K562 (cell line): Measurements from ENCODE around the gene REM1. TPM values are rescaled to one million over a fixed set of nuclear protein-coding genes. Genes with fewer than 3 reads are reported as not detected.

Experiments
- ARID3A ChIP-seq: IDR thresholded peaks from 2 replicates; pipeline ENCODE4 v1.6.1; 2012; ENCODE audit warnings: low read depth, low read length, improper control_type of control experiment, borderline replicate concordance
- MCM3 ChIP-seq: fragments of 450-650 bp; IDR thresholded peaks from 2 replicates; pipeline ENCODE4 v1.6.1; 2016
- MEF2D ChIP-seq: conservative IDR thresholded peaks from 2 replicates; pipeline ENCODE4 v1.6.1; 2016; ENCODE audit warnings: low read depth, missing genetic modification characterization, missing compliant biosample characterization
- NEUROD1 ChIP-seq: fragments of 150-350 bp; IDR thresholded peaks from 2 replicates; pipeline ENCODE4 v1.6.1; 2014; ENCODE audit warnings: borderline replicate concordance, low read length, low read depth; ENCODE audit not compliant: partially characterized antibody
- PTBP1 ChIP-seq: fragments of 200-400 bp; formaldehyde crosslinking; IDR thresholded peaks from 2 replicates; pipeline ENCODE4 v1.6.1; 2017; ENCODE audit warnings: low read depth, low read length
- RAD51 ChIP-seq: fragments of 450-650 bp; IDR thresholded peaks from 2 replicates; pipeline ENCODE4 v1.7.1; 2016; ENCODE audit warnings: low read depth, mild to moderate bottlenecking, borderline replicate concordance
- RBM15 ChIP-seq: fragments of 200-400 bp; formaldehyde crosslinking; IDR thresholded peaks from 2 replicates; pipeline ENCODE4 v1.6.1; 2018; ENCODE audit warnings: mild to moderate bottlenecking, low read length, moderate library complexity; ENCODE audit not compliant: insufficient read depth
- RFX5 ChIP-seq: IDR thresholded peaks from 2 replicates; pipeline ENCODE4 v1.6.1; 2011; ENCODE audit warnings: low read depth, mild to moderate bottlenecking, improper control_type of control experiment, low read length
- RFX7 ChIP-seq: fragments of 250-450 bp; sonication (Bioruptor Pico); IDR thresholded peaks from 2 replicates; pipeline ENCODE4 v1.5.1; 2021; ENCODE audit warnings: mild to moderate bottlenecking
- SAFB2 ChIP-seq: fragments of 200-400 bp; formaldehyde crosslinking; IDR thresholded peaks from 2 replicates; pipeline ENCODE4 v1.6.1; 2018; ENCODE audit warnings: borderline replicate concordance, low read length, low read depth, moderate library complexity; ENCODE audit not compliant: severe bottlenecking
- SAP30 ChIP-seq: fragments of 200-600 bp; sonication (generic); IDR thresholded peaks from 2 replicates; pipeline ENCODE4 v1.6.1; 2012; ENCODE audit warnings: borderline replicate concordance, low read depth, mild to moderate bottlenecking, moderate library complexity, low read length, control low read depth, inconsistent platforms; ENCODE audit not compliant: insufficient read depth, poor library complexity, severe bottlenecking
- SMAD2 ChIP-seq: fragments of 150-350 bp; IDR thresholded peaks from 2 replicates; pipeline ENCODE4 v1.6.1; 2014; ENCODE audit warnings: low read depth, mild to moderate bottlenecking, low read length
- SMARCC2 ChIP-seq: fragments of 450-650 bp; IDR thresholded peaks from 2 replicates; pipeline ENCODE4 v1.6.1; 2017; ENCODE audit warnings: antibody characterized with exemption, moderate library complexity, mild to moderate bottlenecking, low read depth
- ZBTB43 ChIP-seq: sonication (generic); formaldehyde crosslinking; IDR thresholded peaks from 2 replicates; pipeline ENCODE4 v1.8.0; 2023; ENCODE audit warnings: mild to moderate bottlenecking, missing genetic modification reagents
- ZC3H4 ChIP-seq: sonication (generic); formaldehyde crosslinking; IDR thresholded peaks from 2 replicates; pipeline ENCODE4 v1.9.0; 2021; ENCODE audit warnings: missing genetic modification reagents, borderline replicate concordance
- ZNF143 ChIP-seq: sonication (generic); formaldehyde crosslinking; IDR thresholded peaks from 2 replicates; pipeline ENCODE4 v1.9.0; 2022; ENCODE audit warnings: mild to moderate bottlenecking, missing genetic modification reagents
- ZNF584 ChIP-seq: fragments of 200-800 bp; sonication (Bioruptor generic); IDR thresholded peaks from 2 replicates; pipeline ENCODE4 v1.6.1; 2016; ENCODE audit warnings: low read depth, mild to moderate bottlenecking, missing genetic modification characterization, missing compliant biosample characterization
- ZNF586 ChIP-seq: fragments of 450-650 bp; formaldehyde crosslinking; conservative IDR thresholded peaks from 2 replicates; pipeline ENCODE4 v1.4.0; 2020; ENCODE audit warnings: mild to moderate bottlenecking, moderate library complexity
- polyA plus RNA-seq, 8 experiments: library from polyadenylated mRNA; depleted of rRNA in 4 of 8; stranded (reverse) in 5 of 8; unstranded in 3 of 8; fragments of >200 nt; fragmentation: Nextera tagmentation in 2 of 8; fragmentation: Illumina TruSeq in 1 of 8; extraction: Ambion mirVana in 2 of 8; extraction: Trizol in 1 of 8; gene quantifications; 2 replicates each; pipeline versions ENCODE4 v1.2.1 to v1.2.3, GENCODE V29; 2011 to 2014; ENCODE audit warnings: inconsistent platforms in 1 of 8, missing spikeins in 1 of 8
- total RNA-seq, 7 experiments: library from RNA; depleted of rRNA in 6 of 7; stranded (reverse); fragments of >200 nt in 6 of 7; fragmentation: Illumina TruSeq in 2 of 7; extraction: Trizol in 2 of 7; gene quantifications; 2 replicates each; pipeline versions ENCODE4 v1.2.1 to v1.2.3, GENCODE V29; 2011 to 2021; ENCODE audit warnings: low replicate concordance in 1 of 7
- TF ChIP-seq, protein P1 (sequence below): fragments of 450-650 bp; conservative IDR thresholded peaks from 2 replicates; pipeline ENCODE4 v1.6.1; 2016; ENCODE audit warnings: missing genetic modification characterization, low read depth, mild to moderate bottlenecking, missing compliant biosample characterization, moderate library complexity
- TF ChIP-seq, protein P2 (sequence below): fragments of 450-650 bp; IDR thresholded peaks from 2 replicates; pipeline ENCODE4 v1.6.1; 2016; ENCODE audit warnings: mild to moderate bottlenecking

Gene REM1
- total and polyA plus RNA-seq, 9 of the 15 experiments (the other 6 are each of a cell fraction or from before 2014, with no cell fraction given): not detected

DNA sequence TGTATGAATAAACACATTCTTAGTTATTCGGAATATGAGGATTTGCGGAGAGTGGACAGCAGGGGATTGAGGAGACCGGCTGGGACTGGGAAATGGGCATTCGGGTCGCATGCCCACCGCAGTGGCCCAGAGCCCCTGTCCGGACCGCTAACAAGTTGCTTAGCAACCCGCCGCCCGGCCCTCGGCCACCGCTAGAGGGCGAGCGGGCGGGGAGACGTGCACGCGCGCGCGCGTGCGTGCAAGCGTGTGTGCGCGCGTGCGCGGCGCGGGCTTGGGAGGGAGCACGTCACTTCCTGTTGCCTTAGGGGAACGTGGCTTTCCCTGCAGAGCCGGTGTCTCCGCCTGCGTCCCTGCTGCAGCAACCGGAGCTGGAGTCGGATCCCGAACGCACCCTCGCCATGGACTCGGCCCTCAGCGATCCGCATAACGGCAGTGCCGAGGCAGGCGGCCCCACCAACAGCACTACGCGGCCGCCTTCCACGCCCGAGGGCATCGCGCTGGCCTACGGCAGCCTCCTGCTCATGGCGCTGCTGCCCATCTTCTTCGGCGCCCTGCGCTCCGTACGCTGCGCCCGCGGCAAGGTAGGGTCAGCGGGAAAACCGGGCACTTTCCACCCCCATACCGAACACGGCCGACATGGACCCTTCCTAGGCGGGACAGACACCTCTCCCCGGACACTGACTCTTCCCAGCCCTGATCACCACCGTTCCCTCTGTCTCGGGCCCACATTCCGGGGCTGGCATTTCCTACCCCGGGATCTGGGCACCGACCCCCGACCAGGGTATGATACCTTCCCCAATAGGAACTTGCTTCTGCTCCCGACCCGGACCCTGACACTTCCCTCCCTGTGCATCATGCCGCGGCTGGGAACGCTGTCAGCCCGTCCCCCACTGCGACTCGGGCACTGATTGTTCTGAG, 39.3 kb downstream of the REM1 start, which contains the start of gene HM13 (continued):
- TF ChIP-seq RFX5 (no peak), PTBP1 (no peak), SMAD2 (no peak), SAP30 (peak; percentile 93), RBM15 (no peak), ZNF143 (CRISPR knock-in tag) (peak; percentile 45; the same call in 1 of the 2 replicates), ZNF586 (CRISPR knock-in tag) (no peak), MCM3 (no peak), MEF2D (tag) (no peak), NEUROD1 (peak; percentile 69), ZBTB43 (CRISPR knock-in tag) (peak; percentile 12; the same call in 1 of the 2 replicates), ARID3A (no peak), ZNF584 (CRISPR knock-in tag) (peak; percentile 93), SAFB2 (no peak), RFX7 (CRISPR knock-in tag) (no peak), RAD51 (no peak), ZC3H4 (CRISPR knock-in tag) (no peak), SMARCC2 (no peak)
- TF ChIP-seq, protein P1, sequence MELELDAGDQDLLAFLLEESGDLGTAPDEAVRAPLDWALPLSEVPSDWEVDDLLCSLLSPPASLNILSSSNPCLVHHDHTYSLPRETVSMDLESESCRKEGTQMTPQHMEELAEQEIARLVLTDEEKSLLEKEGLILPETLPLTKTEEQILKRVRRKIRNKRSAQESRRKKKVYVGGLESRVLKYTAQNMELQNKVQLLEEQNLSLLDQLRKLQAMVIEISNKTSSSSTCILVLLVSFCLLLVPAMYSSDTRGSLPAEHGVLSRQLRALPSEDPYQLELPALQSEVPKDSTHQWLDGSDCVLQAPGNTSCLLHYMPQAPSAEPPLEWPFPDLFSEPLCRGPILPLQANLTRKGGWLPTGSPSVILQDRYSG (tag): peak; percentile 93
- TF ChIP-seq, protein P2, sequence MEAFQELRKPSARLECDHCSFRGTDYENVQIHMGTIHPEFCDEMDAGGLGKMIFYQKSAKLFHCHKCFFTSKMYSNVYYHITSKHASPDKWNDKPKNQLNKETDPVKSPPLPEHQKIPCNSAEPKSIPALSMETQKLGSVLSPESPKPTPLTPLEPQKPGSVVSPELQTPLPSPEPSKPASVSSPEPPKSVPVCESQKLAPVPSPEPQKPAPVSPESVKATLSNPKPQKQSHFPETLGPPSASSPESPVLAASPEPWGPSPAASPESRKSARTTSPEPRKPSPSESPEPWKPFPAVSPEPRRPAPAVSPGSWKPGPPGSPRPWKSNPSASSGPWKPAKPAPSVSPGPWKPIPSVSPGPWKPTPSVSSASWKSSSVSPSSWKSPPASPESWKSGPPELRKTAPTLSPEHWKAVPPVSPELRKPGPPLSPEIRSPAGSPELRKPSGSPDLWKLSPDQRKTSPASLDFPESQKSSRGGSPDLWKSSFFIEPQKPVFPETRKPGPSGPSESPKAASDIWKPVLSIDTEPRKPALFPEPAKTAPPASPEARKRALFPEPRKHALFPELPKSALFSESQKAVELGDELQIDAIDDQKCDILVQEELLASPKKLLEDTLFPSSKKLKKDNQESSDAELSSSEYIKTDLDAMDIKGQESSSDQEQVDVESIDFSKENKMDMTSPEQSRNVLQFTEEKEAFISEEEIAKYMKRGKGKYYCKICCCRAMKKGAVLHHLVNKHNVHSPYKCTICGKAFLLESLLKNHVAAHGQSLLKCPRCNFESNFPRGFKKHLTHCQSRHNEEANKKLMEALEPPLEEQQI: no peak
